ENCODE measurements around the gene BEAN1.
A peak's percentile ranks its signal among the peaks of the same experiment; 100 is the strongest.
"Not testable (repeated sequence)": the region's sequence is repeated elsewhere in the genome, so short reads cannot be mapped to it uniquely, and the experiment has no call there.

The BEAN1 gene

GRCh38 chr16:66514980-66515595 lies 88.0 kb downstream of the BEAN1 start:
- not testable (repeated sequence) for H2AFZ ChIP-seq (ENCODE audit: insufficient read depth, low read length, poor library complexity); H3K79me2 ChIP-seq (ENCODE audit: control insufficient read depth, insufficient read depth, low read length, poor library complexity); H3K27ac ChIP-seq (ENCODE audit: low read depth, low read length); H3K4me3 ChIP-seq (ENCODE audit: low read depth, low read length); H4K91ac ChIP-seq (ENCODE audit: low read depth, low read length); H4K12ac ChIP-seq (ENCODE audit: low read depth, low read length); H2BK12ac ChIP-seq (ENCODE audit: low read length); H2AK5ac ChIP-seq (ENCODE audit: low read length); H3K4me2 ChIP-seq (ENCODE audit: low read length); H2BK5ac ChIP-seq (ENCODE audit: low read depth, low read length, poor library complexity); H4K8ac ChIP-seq (ENCODE audit: low read depth, low read length); H3K14ac ChIP-seq (ENCODE audit: low read length); H3K18ac ChIP-seq (ENCODE audit: low read length); H3K9me3 ChIP-seq (ENCODE audit: insufficient read depth, low read depth, low read length); H3K9ac ChIP-seq (ENCODE audit: low read length); DNase-seq; H3K27me3 ChIP-seq (ENCODE audit: insufficient read depth, low read length); H3K4ac ChIP-seq (ENCODE audit: low read depth, low read length); H2BK120ac ChIP-seq (ENCODE audit: insufficient read depth, low read length, poor library complexity); H3K36me3 ChIP-seq (ENCODE audit: control insufficient read depth in 1 of 2, insufficient read depth in 2 of 2, low read length in 2 of 2); H3K23ac ChIP-seq (ENCODE audit: low read length)
- Histone ChIP-seq H3K4me1 (ENCODE audit: control insufficient read depth in 1 of 2, insufficient read depth in 2 of 2, low read length in 2 of 2) (peaks cover 33 to 36% of the 10 kb centered on the region in 2 experiments), H3K79me1 (ENCODE audit: low read length) (peaks cover 13% of the 10 kb centered on the region)
- WGBS (ENCODE audit: extremely low coverage, insufficient coverage, insufficient read length), result no CpG with 5 or more reads among the region's 10 CpGs

- no peak overlapping the region for H3K4ac ChIP-seq (ENCODE audit: low read depth, low read length)
- no peak overlapping the region for H4K8ac ChIP-seq (ENCODE audit: low read depth, low read length)
- no peak overlapping the region for H3K14ac ChIP-seq (ENCODE audit: low read length)
- H3K79me2 ChIP-seq (ENCODE audit: control insufficient read depth, insufficient read depth, low read length, poor library complexity), result peaks cover 2% of the 10 kb centered on the region
- no peak overlapping the region for H2AFZ ChIP-seq (ENCODE audit: insufficient read depth, low read length, poor library complexity)
- H3K36me3 ChIP-seq (ENCODE audit: control insufficient read depth in 1 of 2, insufficient read depth in 2 of 2, low read length in 2 of 2), result no peaks in the 10 kb centered on the region
- H4K91ac ChIP-seq (ENCODE audit: low read depth, low read length), result peak overlapping the region; percentile 13
- H2BK5ac ChIP-seq (ENCODE audit: low read depth, low read length, poor library complexity), result no peak overlapping the region
- no peak overlapping the region for H3K18ac ChIP-seq (ENCODE audit: low read length)
- H2BK120ac ChIP-seq (ENCODE audit: insufficient read depth, low read length, poor library complexity), result no peak overlapping the region
- H4K12ac ChIP-seq (ENCODE audit: low read depth, low read length), result no peak overlapping the region
- no peak overlapping the region for H3K23ac ChIP-seq (ENCODE audit: low read length)
- peaks cover 35 to 36% of the 10 kb centered on the region in 2 experiments for H3K4me1 ChIP-seq (ENCODE audit: control insufficient read depth in 1 of 2, insufficient read depth in 2 of 2, low read length in 2 of 2)
- H2AK5ac ChIP-seq (ENCODE audit: low read length), result no peak overlapping the region
- no peaks in the 10 kb centered on the region for H3K27me3 ChIP-seq (ENCODE audit: insufficient read depth, low read length)
- H3K27ac ChIP-seq (ENCODE audit: low read depth, low read length), result no peak overlapping the region
- peaks cover 2% of the 10 kb centered on the region for H3K9me3 ChIP-seq (ENCODE audit: insufficient read depth, low read depth, low read length)
- H3K4me2 ChIP-seq (ENCODE audit: low read length), result no peak overlapping the region
- H2BK12ac ChIP-seq (ENCODE audit: low read length), result no peak overlapping the region
- no CpG with 5 or more reads among the region's 12 CpGs for WGBS (ENCODE audit: extremely low coverage, insufficient coverage, insufficient read length)
- peak; percentile 77 to 87 for DNase-seq
- H3K9ac ChIP-seq (ENCODE audit: low read length), result no peak overlapping the region
- peaks cover 13% of the 10 kb centered on the region for H3K79me1 ChIP-seq (ENCODE audit: low read length)
- H3K4me3 ChIP-seq (ENCODE audit: low read depth, low read length), result no peak overlapping the region
Observed at GRCh38 chr16:66515596-66516508, 88.8 kb downstream of the BEAN1 start.

- Histone ChIP-seq H3K79me1 (ENCODE audit: low read length) (peaks cover 12% of the 10 kb centered on the region), H3K9ac (ENCODE audit: low read length) (no peak overlapping the region), H2AK5ac (ENCODE audit: low read length) (no peak overlapping the region), H3K4ac (ENCODE audit: low read depth, low read length) (no peak overlapping the region), H2BK12ac (ENCODE audit: low read length) (no peak overlapping the region), H3K23ac (ENCODE audit: low read length) (no peak overlapping the region), H4K12ac (ENCODE audit: low read depth, low read length) (no peak overlapping the region), H4K8ac (ENCODE audit: low read depth, low read length) (no peak overlapping the region), H3K9me3 (ENCODE audit: insufficient read depth, low read depth, low read length) (peaks cover 2% of the 10 kb centered on the region), H2BK5ac (ENCODE audit: low read depth, low read length, poor library complexity) (no peak overlapping the region), H4K91ac (ENCODE audit: low read depth, low read length) (peak overlapping the region; percentile 13), H3K18ac (ENCODE audit: low read length) (no peak overlapping the region), H2BK120ac (ENCODE audit: insufficient read depth, low read length, poor library complexity) (no peak overlapping the region), H3K14ac (ENCODE audit: low read length) (no peak overlapping the region), H3K4me1 (ENCODE audit: control insufficient read depth in 1 of 2, insufficient read depth in 2 of 2, low read length in 2 of 2) (peaks cover 29 to 33% of the 10 kb centered on the region in 2 experiments), H2AFZ (ENCODE audit: insufficient read depth, low read length, poor library complexity) (no peak overlapping the region), H3K4me2 (ENCODE audit: low read length) (no peak overlapping the region), H3K27ac (ENCODE audit: low read depth, low read length) (no peak overlapping the region), H3K36me3 (ENCODE audit: control insufficient read depth in 1 of 2, insufficient read depth in 2 of 2, low read length in 2 of 2) (no peaks in the 10 kb centered on the region), H3K4me3 (ENCODE audit: low read depth, low read length) (no peak overlapping the region), H3K27me3 (ENCODE audit: insufficient read depth, low read length) (no peaks in the 10 kb centered on the region), H3K79me2 (ENCODE audit: control insufficient read depth, insufficient read depth, low read length, poor library complexity) (peaks cover 2% of the 10 kb centered on the region)
- no peak for DNase-seq
- no CpG with 5 or more reads among the region's 8 CpGs for WGBS (ENCODE audit: extremely low coverage, insufficient coverage, insufficient read length)
Observed at GRCh38 chr16:66516509-66516807, 89.4 kb downstream of the BEAN1 start.

GRCh38 chr16:66516808-66517585 lies 89.9 kb downstream of the BEAN1 start:
- Histone ChIP-seq H3K9ac (ENCODE audit: low read length) (no peak overlapping the region), H3K4me2 (ENCODE audit: low read length) (no peak overlapping the region)
- WGBS (ENCODE audit: extremely low coverage, insufficient coverage, insufficient read length), result no CpG with 5 or more reads among the region's 15 CpGs

More at GRCh38 chr16:66516808-66517585, 89.9 kb downstream of the BEAN1 start:
- Histone ChIP-seq H2AK5ac (ENCODE audit: low read length) (peak overlapping the region; percentile 57), H3K14ac (ENCODE audit: low read length) (peak overlapping the region; percentile 59), H3K27me3 (ENCODE audit: insufficient read depth, low read length) (no peaks in the 10 kb centered on the region), H2AFZ (ENCODE audit: insufficient read depth, low read length, poor library complexity) (peak overlapping the region; percentile 32), H3K9me3 (ENCODE audit: insufficient read depth, low read depth, low read length) (peaks cover 2% of the 10 kb centered on the region), H4K8ac (ENCODE audit: low read depth, low read length) (peak overlapping the region; percentile 81), H3K4me3 (ENCODE audit: low read depth, low read length) (no peak overlapping the region), H3K23ac (ENCODE audit: low read length) (no peak overlapping the region), H4K12ac (ENCODE audit: low read depth, low read length) (peak overlapping the region; percentile 61), H4K91ac (ENCODE audit: low read depth, low read length) (peak overlapping the region; percentile 79), H3K18ac (ENCODE audit: low read length) (peak overlapping the region; percentile 22), H3K36me3 (ENCODE audit: control insufficient read depth in 1 of 2, insufficient read depth in 2 of 2, low read length in 2 of 2) (no peaks in the 10 kb centered on the region), H3K79me2 (ENCODE audit: control insufficient read depth, insufficient read depth, low read length, poor library complexity) (peaks cover 2% of the 10 kb centered on the region), H3K4ac (ENCODE audit: low read depth, low read length) (no peak overlapping the region), H3K27ac (ENCODE audit: low read depth, low read length) (peak overlapping the region; percentile 56), H2BK120ac (ENCODE audit: insufficient read depth, low read length, poor library complexity) (peak overlapping the region; percentile 72), H3K4me1 (ENCODE audit: control insufficient read depth in 1 of 2, insufficient read depth in 2 of 2, low read length in 2 of 2) (peaks cover 26 to 32% of the 10 kb centered on the region in 2 experiments), H3K79me1 (ENCODE audit: low read length) (peaks cover 10% of the 10 kb centered on the region), H2BK5ac (ENCODE audit: low read depth, low read length, poor library complexity) (peak overlapping the region; percentile 28), H2BK12ac (ENCODE audit: low read length) (peak overlapping the region; percentile 61)
- DNase-seq, result peak; percentile 93 to 94
